HepG2 (cell line): ENCODE measurements around the gene DHH. TPM values are rescaled to one million over a fixed set of nuclear protein-coding genes. Genes with fewer than 3 reads are reported as not detected.

ENCODE experiments used
- ATAD3A ChIP-seq: sonication (generic); formaldehyde crosslinking; IDR thresholded peaks from 2 replicates; pipeline ENCODE4 v1.4.0; 2020; ENCODE audit warnings: missing genetic modification reagents
- HOXA7 ChIP-seq: sonication (generic); formaldehyde crosslinking; IDR thresholded peaks from 2 replicates; pipeline ENCODE4 v1.8.1; 2022; ENCODE audit warnings: mild to moderate bottlenecking, missing genetic modification reagents, moderate library complexity
- MAF1 ChIP-seq: sonication (generic); formaldehyde crosslinking; IDR thresholded peaks from 2 replicates; pipeline ENCODE4 v1.5.0; 2020; ENCODE audit warnings: missing genetic modification reagents, borderline replicate concordance
- MAZ ChIP-seq, 2 experiments: sonication (generic) in 1 of 2; formaldehyde crosslinking in 1 of 2; IDR thresholded peaks; 2 replicates each; pipeline versions ENCODE4 v1.5.0 to v1.6.1; 2012 to 2020; ENCODE audit warnings: low read depth in 2 of 2, mild to moderate bottlenecking in 2 of 2, borderline replicate concordance in 1 of 2, improper control_type of control experiment in 1 of 2, low read length in 1 of 2, missing genetic modification reagents in 1 of 2, moderate library complexity in 1 of 2
- MED13 ChIP-seq: sonication (generic); formaldehyde crosslinking; IDR thresholded peaks from 2 replicates; pipeline ENCODE4 v1.5.0; 2020; ENCODE audit warnings: missing genetic modification reagents
- NFKB2 ChIP-seq: sonication (generic); formaldehyde crosslinking; IDR thresholded peaks from 2 replicates; pipeline ENCODE4 v1.4.0; 2020; ENCODE audit warnings: missing genetic modification reagents, borderline replicate concordance
- ZNF230 ChIP-seq: sonication (generic); formaldehyde crosslinking; IDR thresholded peaks from 2 replicates; pipeline ENCODE4 v1.4.0; 2020; ENCODE audit warnings: mild to moderate bottlenecking, missing genetic modification reagents
- ZNF331 ChIP-seq: sonication (generic); formaldehyde crosslinking; IDR thresholded peaks from 2 replicates; pipeline ENCODE4 v1.4.0; 2020; ENCODE audit warnings: missing genetic modification reagents
- ZNF337 ChIP-seq: sonication (generic); formaldehyde crosslinking; IDR thresholded peaks from 2 replicates; pipeline ENCODE4 v1.5.1; 2020; ENCODE audit warnings: missing genetic modification reagents, low read depth, mild to moderate bottlenecking, borderline replicate concordance
- ZNF382 ChIP-seq: sonication (generic); formaldehyde crosslinking; IDR thresholded peaks from 2 replicates; pipeline ENCODE4 v1.5.0; 2020; ENCODE audit warnings: missing genetic modification reagents, mild to moderate bottlenecking, borderline replicate concordance
- ZNF619 ChIP-seq: sonication (generic); formaldehyde crosslinking; IDR thresholded peaks from 2 replicates; pipeline ENCODE4 v1.4.0; 2020; ENCODE audit warnings: mild to moderate bottlenecking, missing genetic modification reagents
- polyA plus RNA-seq, 8 experiments: library from polyadenylated mRNA; depleted of rRNA in 3 of 8; stranded (reverse) in 7 of 8; unstranded in 1 of 8; fragments of >200 nt; fragmentation: Illumina TruSeq in 4 of 8; extraction: Trizol in 4 of 8; gene quantifications; 2 replicates each; pipeline versions ENCODE4 v1.2.1 to v1.2.3, GENCODE V29; 2011 to 2016; ENCODE audit warnings: low read depth in 4 of 8, missing spikeins in 1 of 8, mixed read lengths in 1 of 8; ENCODE audit not compliant: insufficient read depth in 1 of 8
- total RNA-seq, 5 experiments: library from RNA; depleted of rRNA; stranded (reverse); fragments of >200 nt; fragmentation: Illumina TruSeq; extraction: Trizol; gene quantifications; 2 replicates each; pipeline ENCODE4 v1.2.3, GENCODE V29; 2016; ENCODE audit warnings: low read depth in 1 of 5
- TF ChIP-seq, protein P1 (sequence below), 2 experiments: fragments of 450-650 bp in 1 of 2; sonication (generic) in 1 of 2; formaldehyde crosslinking in 1 of 2; IDR thresholded peaks; 2 replicates each; pipeline versions ENCODE4 v1.6.1 to v1.8.0; 2016 to 2022; ENCODE audit warnings: antibody characterized with exemption in 1 of 2, mild to moderate bottlenecking in 1 of 2, missing genetic modification reagents in 1 of 2
- TF ChIP-seq, protein P2 (sequence below): sonication (generic); formaldehyde crosslinking; IDR thresholded peaks from 2 replicates; pipeline ENCODE4 v1.5.0; 2020; ENCODE audit warnings: mild to moderate bottlenecking, missing genetic modification reagents
- TF ChIP-seq, protein P3 (sequence below): sonication (generic); formaldehyde crosslinking; IDR thresholded peaks from 2 replicates; pipeline ENCODE4 v1.8.1; 2023; ENCODE audit warnings: mild to moderate bottlenecking, moderate library complexity, missing genetic modification reagents

Gene DHH
- total and polyA plus RNA-seq, 2 of the 13 experiments (the other 11 are each of a cell fraction or from before 2014, with no cell fraction given): not detected

DNA sequence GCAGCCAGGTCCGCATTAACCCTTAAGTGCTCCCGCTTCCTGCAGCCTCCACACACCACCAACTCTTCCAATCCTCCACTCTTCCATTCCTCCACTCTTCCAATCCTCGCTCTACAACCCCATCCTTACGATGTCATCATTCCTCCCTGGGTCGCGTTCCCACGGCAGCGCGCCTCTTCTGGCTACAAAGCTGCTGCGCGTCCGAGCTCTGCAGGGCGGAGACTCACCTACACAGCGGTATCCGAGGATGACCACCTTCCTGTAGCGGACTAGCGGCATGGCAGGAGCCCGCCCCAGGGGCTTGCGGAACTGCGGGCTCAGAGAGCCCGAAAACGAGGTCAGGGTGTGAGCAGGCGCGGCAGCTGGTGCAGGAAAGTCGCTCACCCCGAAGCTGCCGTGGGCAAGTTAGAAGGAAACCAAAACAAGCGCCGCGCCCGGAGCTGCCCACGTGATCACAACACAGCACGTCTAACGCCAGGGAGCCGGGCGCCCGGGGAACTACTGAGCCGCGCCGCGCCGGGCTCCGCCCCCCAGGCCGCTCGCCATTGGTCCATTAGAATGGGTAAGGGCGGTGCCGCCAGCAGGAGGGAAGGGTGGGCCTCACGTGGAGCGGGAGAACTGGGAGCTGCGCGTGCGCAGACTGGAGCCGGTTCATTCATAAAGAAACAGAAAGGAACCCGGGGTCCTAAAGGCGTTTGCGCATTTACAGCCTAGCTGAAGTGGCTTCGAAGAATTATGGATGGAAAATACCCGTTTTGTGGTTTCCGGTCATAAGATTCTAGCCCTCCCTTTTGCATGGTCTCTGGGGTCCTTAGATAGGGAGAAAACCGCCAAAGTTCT is 24.9 kb downstream of the DHH start, which contains the start of gene RHEBL1 (continued):
- TF ChIP-seq, protein P1, sequence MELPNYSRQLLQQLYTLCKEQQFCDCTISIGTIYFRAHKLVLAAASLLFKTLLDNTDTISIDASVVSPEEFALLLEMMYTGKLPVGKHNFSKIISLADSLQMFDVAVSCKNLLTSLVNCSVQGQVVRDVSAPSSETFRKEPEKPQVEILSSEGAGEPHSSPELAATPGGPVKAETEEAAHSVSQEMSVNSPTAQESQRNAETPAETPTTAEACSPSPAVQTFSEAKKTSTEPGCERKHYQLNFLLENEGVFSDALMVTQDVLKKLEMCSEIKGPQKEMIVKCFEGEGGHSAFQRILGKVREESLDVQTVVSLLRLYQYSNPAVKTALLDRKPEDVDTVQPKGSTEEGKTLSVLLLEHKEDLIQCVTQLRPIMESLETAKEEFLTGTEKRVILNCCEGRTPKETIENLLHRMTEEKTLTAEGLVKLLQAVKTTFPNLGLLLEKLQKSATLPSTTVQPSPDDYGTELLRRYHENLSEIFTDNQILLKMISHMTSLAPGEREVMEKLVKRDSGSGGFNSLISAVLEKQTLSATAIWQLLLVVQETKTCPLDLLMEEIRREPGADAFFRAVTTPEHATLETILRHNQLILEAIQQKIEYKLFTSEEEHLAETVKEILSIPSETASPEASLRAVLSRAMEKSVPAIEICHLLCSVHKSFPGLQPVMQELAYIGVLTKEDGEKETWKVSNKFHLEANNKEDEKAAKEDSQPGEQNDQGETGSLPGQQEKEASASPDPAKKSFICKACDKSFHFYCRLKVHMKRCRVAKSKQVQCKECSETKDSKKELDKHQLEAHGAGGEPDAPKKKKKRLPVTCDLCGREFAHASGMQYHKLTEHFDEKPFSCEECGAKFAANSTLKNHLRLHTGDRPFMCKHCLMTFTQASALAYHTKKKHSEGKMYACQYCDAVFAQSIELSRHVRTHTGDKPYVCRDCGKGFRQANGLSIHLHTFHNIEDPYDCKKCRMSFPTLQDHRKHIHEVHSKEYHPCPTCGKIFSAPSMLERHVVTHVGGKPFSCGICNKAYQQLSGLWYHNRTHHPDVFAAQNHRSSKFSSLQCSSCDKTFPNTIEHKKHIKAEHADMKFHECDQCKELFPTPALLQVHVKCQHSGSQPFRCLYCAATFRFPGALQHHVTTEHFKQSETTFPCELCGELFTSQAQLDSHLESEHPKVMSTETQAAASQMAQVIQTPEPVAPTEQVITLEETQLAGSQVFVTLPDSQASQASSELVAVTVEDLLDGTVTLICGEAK (IDR thresholded peaks at IDR 0.05): no peak
- TF ChIP-seq, protein P1 (CRISPR knock-in tag; IDR thresholded peaks at IDR 0.05): no peak; the same call in 1 of the 2 replicates
- TF ChIP-seq ZNF230 (no peak), ZNF619 (CRISPR knock-in tag) (0 out of 2 replicates have a peak, but pooled peaks have one; percentile 44), HOXA7 (CRISPR knock-in tag) (no peak), ATAD3A (CRISPR knock-in tag) (no peak), ZNF382 (no peak), ZNF331 (CRISPR knock-in tag) (no peak), NFKB2 (CRISPR knock-in tag) (peak; percentile 57; the same call in 1 of the 2 replicates), MAF1 (CRISPR knock-in tag) (peak; percentile 46; the same call in 1 of the 2 replicates), ZNF337 (CRISPR knock-in tag) (no peak), MAZ (IDR thresholded peaks at IDR 0.05; ENCODE audit: borderline replicate concordance, low read depth, low read length) (peak; percentile 40; the same call in 1 of the 2 replicates), MAZ (CRISPR knock-in tag; IDR thresholded peaks at IDR 0.05; ENCODE audit: low read depth) (peak; percentile 10; the same call in 1 of the 2 replicates), MED13 (CRISPR knock-in tag) (no peak)
- TF ChIP-seq, protein P2, sequence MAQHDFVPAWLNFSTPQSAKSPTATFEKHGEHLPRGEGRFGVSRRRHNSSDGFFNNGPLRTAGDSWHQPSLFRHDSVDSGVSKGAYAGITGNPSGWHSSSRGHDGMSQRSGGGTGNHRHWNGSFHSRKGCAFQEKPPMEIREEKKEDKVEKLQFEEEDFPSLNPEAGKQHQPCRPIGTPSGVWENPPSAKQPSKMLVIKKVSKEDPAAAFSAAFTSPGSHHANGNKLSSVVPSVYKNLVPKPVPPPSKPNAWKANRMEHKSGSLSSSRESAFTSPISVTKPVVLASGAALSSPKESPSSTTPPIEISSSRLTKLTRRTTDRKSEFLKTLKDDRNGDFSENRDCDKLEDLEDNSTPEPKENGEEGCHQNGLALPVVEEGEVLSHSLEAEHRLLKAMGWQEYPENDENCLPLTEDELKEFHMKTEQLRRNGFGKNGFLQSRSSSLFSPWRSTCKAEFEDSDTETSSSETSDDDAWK (CRISPR knock-in tag): no peak
- TF ChIP-seq, protein P3, sequence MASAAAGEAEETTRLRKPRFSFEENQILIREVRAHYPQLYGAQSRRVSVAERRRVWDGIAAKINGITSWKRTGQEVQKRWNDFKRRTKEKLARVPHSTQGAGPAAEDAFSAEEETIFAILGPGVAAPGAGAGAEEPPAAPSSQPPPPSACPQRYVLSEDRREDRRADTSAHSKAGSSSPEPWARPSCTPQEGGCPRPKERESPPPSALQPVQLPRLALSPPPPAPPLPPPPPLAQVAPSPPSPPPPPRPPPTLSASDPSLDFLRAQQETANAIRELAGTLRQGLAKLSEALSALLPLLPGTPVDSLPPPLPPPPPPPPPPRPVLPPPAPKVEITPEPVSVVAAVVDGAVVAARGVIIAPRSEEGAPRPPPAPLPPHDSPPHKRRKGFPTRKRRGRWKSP (CRISPR knock-in tag): peak; percentile 94
